ENCODE results near the gene AKR7A2.

- no peak for TF ChIP-seq POLR2A (IDR thresholded peaks at IDR 0.05; ENCODE audit: low read depth)
- TF ChIP-seq CTCF (IDR thresholded peaks at IDR 0.05): no peak
- no peak for TF ChIP-seq POLR2AphosphoS5 (IDR thresholded peaks at IDR 0.05)
These were observed 12.7 kb upstream of the AKR7A2 start for GRCh38 chr1:19324665-19324990.
